Stimulated activated CD8-positive, alpha-beta memory T cell treated with anti-CD3 and anti-CD28 coated beads, Interleukin-12 subunit alpha, Interleukin-12 subunit beta, amount 100 ng/mL, for 1 hour (primary cell): ENCODE data around the gene HERC3.

Source experiments
- DNase-seq: peaks from one replicate; pipeline ENCODE4 v3.0.0-alpha.2; 2020; ENCODE audit warnings: low read depth

Gene HERC3

DNA sequence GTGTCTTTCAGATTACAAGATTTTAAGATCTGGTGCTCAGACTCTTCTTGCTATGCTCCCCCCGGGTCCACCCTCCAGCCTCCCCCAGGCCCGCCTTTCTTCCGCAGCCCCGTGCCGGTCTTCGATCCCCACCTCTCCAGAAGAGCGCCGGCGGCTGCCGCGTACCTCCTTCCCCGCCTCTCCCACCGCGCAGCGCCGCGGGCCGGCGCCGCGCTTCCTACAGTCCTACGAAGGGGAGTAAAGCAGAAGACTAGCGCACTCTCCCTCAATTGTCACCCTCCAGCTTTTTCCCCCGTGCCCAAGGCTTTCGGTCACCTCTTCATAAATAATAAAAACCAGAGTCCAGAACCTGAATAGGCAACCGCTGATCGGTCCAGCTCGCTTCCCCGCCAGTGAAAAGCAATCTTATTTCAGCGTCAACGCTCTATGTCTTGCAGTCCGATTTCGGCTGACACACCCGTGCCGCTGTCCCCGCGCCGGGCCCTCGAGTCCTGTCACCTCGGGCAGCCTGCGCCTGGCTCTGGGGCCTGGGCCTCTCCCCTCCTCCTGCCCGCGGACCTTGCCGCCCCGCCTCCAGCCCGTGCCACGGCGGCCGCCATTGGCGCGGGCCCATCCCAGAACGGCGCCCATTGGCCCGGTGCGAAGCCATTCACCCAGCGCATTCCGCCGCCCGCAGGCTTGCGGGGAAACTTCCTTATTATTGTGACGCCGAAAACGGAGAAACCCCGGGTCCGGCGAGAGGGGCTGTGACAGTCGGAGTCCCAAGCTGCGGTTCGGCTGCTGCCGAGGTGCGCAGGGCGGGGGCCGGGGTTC lies at the start of gene HERC3:
Gene HERC3 (plus strand): TSS at position 694 of the 813 bp plus-strand sequence. CDS start 13,344 bp downstream, outside the sequence.
- DNase-seq: peak; percentile 77

DNA sequence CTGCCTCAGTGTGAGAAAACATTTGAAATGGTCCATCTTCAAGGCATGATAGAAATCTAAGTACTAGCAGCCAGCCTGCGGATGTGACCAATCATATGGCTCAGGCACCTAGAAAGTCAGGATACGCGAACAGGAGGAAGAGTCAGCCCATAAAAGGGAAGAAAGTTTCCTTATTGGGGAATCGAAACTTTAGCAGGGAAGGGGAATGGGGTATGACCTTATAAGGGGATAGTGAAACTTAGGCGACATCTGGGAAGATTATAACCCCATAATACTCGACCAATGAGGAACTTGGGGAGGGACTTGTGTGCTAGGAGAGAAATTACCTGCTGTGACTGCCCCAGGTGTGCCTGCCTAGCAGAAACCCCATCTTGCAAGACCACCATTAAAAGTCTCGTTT lies 42.5 kb upstream of the HERC3 start:
- DNase-seq: no peak

DNA sequence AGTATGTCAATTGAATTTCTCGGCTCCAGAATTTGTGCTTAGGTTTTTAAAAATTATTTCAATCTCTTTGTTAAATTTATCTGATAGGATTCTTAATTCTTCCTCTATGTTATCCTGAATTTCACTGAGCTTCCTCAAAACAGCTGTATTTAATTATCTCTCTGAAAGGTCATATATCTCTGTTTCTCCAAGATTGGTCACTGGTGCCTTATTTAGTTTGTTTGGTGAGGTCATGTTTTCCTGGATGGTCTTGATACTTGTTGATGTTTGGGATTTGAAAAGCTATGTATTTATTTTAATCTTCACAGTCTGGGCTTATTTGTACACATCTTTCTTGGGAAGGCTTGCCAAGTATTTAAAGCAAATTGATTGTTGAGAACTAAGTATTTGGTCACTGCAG lies 24.7 kb upstream of the HERC3 start:
- DNase-seq: no peak

DNA sequence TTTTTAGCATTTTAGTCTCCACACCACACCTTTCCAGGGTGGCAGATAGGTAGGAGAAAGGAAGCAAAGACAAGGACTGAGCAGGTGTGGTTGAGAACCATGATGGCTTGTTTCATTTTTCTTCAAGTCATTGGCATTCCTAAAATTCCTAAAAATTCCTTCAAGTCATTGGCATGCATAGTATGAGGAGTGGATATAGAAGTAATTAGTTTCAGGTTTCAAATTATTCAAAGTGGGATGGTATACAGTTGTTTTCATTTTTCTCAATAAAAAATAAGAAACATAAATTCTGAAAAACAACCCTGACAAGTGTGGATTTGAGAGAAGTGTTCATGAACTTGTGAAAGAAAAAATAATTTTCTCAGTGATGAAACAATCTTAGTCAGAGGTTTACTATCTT lies 22.3 kb upstream of the HERC3 start:
- DNase-seq: no peak

DNA sequence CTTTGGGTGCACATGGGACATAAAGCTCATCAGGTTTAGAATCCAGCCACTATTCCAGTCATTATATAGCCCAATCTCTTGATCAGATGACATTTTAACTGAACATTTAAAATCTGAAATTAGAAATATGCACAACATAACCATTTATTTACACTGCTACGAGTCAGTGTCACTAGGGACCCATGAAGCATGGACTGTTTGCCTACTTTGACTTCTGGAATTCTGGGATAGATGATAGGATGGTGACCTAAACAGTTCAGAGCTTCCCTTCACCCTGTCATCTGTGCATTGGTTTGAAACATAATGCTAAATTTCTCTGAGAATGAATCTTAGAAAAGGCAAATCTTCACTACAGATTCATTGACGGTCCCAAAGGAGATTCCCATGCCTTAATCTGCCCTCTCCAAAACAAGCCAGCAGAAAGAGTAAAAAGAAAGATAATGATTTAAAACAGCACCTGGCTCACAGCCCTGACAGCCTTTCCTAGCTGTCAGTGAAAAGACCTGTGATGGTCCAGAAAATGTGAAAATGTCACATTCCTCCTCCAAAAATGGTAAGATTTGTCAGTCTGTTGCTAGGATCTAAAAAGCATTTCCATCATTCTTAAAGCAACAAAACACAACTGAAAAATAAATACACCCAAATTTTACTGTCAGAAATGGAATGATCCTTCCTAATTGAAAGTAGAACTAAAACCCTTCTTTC lies 18.9 kb upstream of the HERC3 start:
- DNase-seq: no peak

DNA sequence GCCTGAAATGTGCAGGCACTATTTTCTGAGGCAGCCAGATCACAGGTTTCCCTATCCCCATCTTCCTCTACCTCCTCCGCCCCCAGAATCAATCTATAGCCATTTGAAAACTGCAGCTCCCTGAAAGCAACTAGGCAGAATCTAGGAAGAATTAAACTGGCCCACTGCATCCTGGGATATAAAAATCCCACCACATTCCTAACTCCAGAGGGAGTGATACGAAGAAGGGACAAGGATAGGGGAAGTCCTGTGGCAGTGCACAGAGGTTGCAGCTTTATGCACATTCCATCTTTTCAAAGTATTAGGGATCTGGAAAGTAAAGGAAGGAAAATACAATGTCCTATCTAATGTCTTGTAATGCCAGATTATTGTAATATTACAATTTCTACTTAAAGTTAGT lies 18.3 kb upstream of the HERC3 start:
- no peak for DNase-seq

DNA sequence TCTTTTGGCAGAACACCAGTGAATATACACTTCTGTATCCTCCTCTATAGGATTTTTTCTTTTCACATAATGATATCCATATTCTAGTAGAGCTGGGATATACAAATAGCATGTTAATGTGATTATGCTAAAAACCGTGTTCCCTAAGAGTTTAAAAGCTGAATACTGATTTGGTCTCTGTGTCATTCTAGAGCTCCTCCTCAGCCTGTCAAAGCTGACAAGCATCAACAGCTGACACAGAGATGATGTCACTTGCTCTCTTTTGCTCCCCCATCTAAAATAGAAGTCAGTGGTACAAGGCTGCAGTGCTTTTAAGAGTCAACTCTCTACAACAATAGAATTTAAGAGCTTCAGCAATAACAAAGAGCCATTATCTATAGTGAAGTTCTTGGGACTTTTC lies 17.1 kb upstream of the HERC3 start:
- DNase-seq: no peak

DNA sequence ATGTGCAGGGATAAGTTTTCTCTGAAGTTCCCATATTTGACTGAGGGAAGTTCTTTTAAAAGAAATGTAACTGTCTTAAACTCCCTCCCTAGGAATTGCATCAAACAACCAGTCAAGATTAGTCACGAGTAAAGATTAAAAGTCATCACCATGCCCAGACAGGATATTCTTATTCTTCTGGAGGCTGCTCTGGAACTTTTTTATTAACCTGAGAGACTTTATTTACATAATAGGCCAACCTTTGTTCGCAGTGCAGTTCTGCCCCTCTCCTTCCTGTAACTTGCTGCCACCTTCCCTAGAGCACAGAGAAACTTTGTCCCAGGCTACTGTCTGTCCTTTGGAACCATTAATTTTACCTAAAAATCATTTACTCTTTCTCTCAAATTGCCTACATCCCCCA lies 9.8 kb upstream of the HERC3 start:
- DNase-seq: no peak

DNA sequence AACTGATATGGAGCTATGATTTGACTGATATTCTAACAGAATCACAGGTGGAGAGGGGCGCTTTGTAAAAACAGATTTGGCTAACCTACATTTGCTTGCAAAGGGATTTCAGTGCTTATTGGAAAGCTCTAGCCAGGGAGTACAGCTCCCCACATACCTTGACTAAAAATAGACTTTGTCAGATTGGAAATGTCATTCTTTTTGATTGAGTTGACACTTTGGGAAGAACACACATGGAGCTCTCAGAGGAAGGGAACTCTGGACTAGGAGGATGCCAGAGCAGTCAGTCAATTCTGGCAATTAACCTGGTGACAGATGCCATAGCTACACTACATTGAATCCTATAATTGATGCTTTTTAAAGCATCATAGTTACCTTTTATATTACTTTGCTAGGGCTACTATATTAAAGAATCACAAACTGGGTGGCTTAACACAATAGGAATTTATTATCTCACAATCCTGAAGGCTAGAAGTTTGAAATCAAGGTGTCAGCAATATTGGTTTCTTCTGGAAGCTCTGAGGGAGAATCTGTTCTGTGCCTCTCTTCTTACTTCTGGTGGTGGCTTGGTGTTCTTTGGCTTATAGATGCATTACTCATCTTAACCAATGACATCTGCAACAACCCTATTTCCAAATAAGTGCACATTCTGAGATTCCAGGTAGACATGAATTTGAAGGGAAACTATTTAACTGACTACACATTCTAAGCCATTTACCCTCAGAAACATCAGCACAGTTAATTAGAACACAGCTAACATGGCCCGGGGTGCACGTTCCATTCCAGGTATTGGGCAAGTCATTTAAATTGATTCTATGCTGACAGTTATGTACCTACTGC lies 8.4 kb upstream of the HERC3 start:
- no peak for DNase-seq

DNA sequence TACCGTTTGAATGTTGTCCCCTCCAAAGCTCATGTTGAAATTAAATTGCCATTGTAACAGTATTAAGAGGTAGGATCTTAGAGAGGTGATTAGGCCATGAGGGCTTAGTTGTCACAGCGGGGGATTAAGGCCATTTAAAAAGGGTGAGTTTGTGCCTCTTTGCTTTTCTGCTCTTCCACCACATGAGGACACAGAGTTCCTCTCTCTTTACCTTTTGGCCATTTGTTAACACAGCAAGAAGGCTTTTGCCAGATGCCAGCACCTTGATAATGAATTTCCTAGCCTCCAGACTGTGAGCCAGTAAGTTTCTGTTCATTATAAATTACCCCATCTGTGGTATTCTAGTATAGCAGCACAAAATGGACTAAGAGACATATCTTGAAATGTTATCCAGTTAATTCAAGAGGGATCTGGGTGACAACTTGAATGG lies 7.8 kb upstream of the HERC3 start:
- DNase-seq: no peak

DNA sequence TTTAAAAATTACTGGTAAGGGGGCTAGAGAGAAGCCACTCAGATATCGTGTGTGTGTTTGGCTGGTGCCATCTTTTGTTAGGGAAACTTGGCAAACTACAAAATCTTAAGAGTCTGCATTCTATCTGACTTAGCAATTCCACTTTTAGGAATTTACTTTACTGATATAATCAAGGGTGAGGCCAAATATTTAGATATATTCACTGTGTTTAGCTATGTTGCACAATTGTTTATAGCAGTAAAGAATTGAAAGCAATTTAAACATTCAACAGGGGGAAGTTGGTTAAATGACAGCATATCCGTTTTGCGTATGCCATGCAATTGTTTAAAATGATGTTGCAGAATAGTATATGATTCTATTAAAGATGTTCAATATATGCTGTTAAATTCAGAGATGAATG lies 6.4 kb upstream of the HERC3 start:
- no peak for DNase-seq

DNA sequence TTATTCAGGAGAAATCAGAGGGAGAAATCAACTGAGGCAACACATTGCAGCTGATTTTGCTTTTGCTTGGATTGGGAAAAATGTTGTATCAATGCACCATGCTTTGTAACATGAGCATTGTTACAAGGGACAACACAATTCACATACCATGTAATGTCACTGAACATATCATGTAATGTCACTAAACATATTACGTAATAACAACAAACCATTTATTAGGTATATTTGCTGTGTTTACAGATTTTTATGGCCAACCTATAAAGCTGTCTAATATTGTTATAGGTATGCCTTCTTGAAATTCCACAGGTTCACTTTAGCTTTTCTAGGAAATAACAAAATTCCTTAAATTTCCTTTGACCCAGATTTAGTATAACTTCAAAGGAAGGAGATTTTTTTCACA lies 5.0 kb upstream of the HERC3 start:
- no peak for DNase-seq

DNA sequence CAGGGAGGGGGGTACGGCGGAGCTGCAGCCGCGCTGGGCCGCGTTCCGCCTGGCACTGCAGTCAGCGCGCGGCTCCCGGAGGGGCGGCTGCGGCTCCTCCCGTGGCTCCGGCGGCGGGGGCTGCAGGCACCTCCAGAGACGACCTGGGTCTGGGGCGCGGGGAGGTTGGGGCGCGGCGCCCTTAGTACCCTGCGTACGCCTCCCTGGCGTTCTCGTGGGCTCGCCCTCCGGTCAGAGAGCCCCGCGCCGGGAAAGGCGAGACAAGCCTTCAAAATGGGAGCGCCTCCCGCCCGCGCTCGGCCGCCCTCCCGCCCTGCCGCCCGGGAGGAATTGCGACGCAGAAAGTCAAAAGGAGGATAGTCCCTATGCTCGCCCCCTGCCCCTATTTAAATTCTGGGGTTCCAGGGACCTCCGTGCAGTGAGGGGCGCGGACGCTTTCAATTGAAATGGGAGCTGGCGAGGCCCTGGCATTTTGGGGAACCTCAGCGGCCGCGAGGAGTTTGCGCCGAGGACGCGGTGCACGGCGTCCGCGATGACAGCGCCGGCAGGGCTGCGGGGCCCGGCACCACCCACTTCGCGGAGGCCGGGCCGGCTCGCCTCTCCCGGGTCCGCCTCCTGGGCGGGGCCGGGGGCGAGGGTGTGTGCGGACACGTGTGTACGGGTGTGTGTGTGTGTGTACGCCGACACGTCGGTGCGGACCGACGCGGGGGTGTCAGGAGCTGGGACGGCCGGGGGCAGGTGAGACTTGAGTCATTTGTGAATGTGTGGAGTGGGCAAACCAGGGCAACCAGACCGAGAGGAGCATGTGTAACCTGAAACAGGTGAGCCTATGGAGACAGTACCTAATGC lies 544 bp downstream of the HERC3 start:
- peak; percentile 69 for DNase-seq

DNA sequence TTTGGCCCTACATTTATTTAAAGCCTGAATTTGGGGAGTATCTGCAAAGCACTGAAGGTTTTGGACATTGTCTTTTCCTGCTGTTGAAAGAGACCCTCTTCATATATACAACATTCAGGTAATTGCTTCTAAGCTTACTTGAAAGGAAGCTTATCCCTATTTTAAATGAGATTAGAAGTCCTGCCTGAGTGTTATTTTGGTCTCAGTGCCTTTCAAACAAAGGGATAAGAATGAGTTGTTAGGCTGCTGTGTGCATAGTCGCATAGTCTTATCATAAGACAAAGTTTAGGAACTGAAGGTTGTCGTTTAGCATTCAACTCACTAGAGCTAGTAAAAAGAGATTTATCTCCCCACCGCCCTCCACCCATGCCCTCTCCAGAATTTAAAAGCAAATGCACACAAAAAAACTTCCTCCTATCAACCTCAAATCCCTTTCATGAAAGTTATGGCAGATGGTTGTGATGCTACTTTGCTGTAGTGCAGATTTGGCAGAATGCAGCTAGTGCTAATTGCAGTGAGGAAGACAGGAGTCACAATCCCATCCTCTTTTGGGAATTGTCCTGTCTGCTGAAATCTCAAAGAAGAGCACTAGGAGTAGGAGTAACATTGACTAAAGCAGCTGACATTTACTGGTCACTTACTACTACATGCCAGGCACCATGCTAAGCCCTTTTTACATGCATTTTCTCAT lies 5.8 kb downstream of the HERC3 start:
- no peak for DNase-seq

DNA sequence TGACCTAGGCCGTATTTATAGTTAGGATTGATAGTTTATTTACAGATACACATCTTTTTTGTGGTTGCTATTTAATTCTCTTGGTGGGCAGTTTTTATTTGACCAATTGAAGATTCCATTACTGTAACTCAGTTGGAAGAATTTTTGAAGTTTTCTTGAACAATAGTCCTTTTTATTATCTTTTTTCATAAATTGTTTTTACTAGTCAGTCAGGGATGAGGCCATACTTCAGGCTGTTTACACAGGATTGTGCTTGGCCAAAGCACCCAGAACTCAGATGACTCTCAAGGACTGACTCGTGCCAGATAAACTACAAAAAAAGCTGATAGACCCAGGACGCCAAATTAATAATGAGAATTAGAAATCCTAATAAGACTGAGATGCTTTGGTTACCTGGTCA lies 7.0 kb downstream of the HERC3 start:
- no peak for DNase-seq

DNA sequence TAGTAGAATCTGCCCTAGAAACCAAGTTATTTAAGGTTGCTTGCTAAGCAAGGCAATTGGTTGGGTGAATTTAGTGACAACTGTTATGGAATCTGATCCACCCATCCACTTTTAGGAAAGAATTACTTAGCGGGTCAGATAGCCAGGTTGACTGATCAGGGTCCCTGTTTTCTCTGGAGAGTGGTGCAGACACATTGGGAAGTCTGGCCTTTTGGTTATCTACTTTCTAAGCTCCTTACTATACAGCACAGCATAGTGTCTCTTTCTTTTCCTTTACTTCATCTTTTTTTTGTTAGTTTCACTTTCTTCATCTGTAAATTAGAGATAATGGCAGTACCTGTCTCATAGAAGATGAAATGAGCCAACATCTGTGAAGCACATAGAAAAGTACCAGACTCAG lies 7.4 kb downstream of the HERC3 start:
- no peak for DNase-seq

DNA sequence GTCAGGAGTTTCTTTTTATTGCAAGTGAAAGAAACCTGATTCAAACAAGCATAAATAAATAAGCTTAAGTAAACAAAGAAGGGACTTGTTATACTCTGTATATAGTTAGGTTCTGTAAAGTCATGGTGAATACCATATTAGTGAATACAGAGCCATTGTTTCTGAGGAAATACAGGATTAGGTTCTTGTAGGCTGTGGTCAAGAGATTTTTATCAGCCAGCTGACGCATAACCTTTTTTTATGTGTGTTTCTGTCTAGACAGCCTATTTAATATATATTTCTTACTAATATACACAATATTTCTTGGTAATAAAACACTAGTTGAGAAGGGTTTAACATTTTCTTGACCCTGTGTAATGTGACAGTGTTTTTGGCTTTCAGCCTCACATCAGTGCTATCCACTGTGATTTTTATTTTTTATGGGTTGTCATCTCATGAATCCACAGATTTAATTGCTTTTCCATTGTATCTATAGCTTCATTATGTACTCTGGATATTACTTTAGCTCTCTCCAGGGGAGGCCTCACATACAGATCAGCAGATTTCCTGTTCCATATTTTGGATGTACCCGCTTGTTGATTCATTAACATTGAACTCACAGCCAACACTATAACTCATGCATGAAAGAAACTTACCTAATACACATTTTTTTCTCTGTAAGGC lies 8.0 kb downstream of the HERC3 start:
- DNase-seq: no peak

DNA sequence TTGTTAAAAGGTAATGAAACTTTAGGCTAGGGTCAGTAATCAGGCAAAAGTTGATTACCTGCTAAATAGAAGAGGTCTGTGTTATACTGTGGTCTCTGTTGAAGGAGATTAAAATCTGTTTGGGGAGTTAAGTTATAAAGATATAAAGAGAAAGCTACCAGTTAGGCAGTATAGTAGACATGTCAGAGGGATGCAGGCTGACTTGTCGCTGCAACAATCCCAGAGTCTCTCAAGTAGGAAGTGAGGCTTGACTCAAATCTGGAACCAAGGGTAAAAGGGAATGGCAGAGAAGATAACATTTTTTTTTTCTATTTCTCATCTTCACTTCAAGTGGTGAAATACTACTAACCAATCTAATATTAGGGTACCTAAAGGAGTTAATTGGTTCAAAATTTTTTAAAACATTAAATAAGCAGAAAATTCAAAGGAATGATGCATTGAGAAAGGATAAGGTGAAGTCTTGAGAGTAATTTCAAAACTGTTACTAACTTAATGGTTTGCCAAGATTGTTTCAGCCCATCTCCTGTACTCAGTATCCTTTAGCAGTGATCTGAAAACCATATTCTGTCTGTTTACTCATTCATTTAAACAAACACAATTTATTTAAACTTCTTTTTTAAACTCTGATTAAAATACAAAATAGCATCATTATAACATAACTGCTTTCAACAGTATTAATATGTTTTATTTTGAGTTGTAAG lies 12.8 kb downstream of the HERC3 start:
- DNase-seq: no peak

DNA sequence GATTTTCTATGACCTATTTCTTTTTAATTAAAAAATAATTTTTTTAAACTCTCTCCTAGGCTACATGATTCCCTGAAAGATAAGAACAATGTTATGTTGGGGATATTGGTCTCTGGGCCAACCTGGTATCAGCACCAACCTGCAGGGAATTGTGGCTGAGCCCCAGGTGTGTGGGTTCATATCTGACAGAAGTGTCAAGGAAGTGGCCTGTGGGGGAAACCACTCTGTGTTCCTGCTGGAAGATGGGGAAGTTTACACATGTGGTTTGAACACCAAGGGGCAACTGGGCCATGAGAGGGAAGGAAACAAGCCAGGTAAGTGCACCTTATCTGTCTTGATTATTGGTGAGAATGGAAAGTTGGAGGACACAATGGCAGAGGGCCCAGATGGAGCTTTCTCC lies 13.5 kb downstream of the HERC3 start:
- no peak for DNase-seq

DNA sequence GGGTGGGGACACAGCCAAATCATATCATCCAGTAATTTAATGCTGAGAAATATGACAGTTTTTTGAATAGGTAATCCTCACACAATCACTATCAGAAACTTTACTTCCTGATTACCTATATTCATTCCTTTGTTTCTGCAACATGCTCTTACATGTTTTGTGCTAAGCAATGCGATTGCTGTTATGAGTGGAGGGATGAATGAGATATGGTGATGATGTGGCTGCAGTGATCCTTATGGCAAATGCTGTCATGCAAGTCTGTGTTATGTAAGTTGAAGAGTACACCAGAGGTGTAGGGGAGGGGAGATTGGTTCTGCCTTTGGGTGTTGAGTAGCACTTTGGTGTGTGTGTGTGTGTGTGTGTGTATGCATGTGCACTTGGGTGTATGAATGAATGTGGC lies 14.6 kb downstream of the HERC3 start:
- DNase-seq: no peak
